Tibial artery (tissue), 4 donors: Measurements from ENCODE around the gene PRR5L.

Source experiments
- DNase-seq, 2 donors: peaks; one replicate each; pipeline ENCODE4 v3.0.0-alpha.2; 2019
- H3K27ac ChIP-seq, 2 donors: fragments of 200-600 bp; sonication (generic) in 1 of 2; 1 replicate in 1 of 2; 2 replicates in 1 of 2; pipeline ENCODE4 v1.5.1; 2018 to 2019; ENCODE audit warnings: mild to moderate bottlenecking in 1 of 2
- H3K27me3 ChIP-seq, 2 donors: fragments of 200-600 bp; sonication (generic) in 1 of 2; one replicate each; pipeline versions ENCODE4 v1.5.1 to v1.6.0; 2016 to 2019
- H3K36me3 ChIP-seq, 3 donors: fragments of 200-600 bp; sonication (generic) in 2 of 3; one replicate each; pipeline ENCODE4 v1.5.1; 2016 to 2019; ENCODE audit warnings: mild to moderate bottlenecking in 2 of 3
- H3K4me1 ChIP-seq, 4 donors: fragments of 200-600 bp; sonication (generic) in 2 of 4; 1 replicate in 3 of 4; 2 replicates in 1 of 4; pipeline ENCODE4 v1.5.1; 2016 to 2019
- H3K4me3 ChIP-seq, 2 donors: fragments of 200-600 bp; sonication (generic) in 1 of 2; 1 replicate in 1 of 2; 2 replicates in 1 of 2; pipeline ENCODE4 v1.5.1; 2018 to 2019; ENCODE audit warnings: mild to moderate bottlenecking in 2 of 2
- H3K9me3 ChIP-seq, 3 donors: fragments of 200-600 bp; sonication (generic) in 1 of 3; one replicate each; pipeline ENCODE4 v1.5.1; 2016 to 2019
- CTCF ChIP-seq, 2 experiments: fragments of 200-600 bp in 1 of 2; fragments of 450-650 bp in 1 of 2; IDR thresholded peaks; one replicate each; pipeline ENCODE4 v1.5.1; 2017 to 2019; ENCODE audit warnings: antibody characterized with exemption in 2 of 2, mild to moderate bottlenecking in 1 of 2, moderate library complexity in 1 of 2
- intact Hi-C: fragments of 100-400 bp; cut with DNase I; formaldehyde crosslinking; loops from one replicate; pipeline ENCODE4 v1.15.0; 2023; ENCODE audit warnings: low total_unique reads

PRR5L gene

GRCh38 chr11:36432738-36433137, 136.7 kb downstream of the PRR5L start:
- DNase-seq, result no peak
- no peaks in the 10 kb centered on the region for H3K36me3 ChIP-seq
- no peaks in the 10 kb centered on the region for H3K4me1 ChIP-seq
- no peaks in the 10 kb centered on the region for H3K27me3 ChIP-seq
- TF ChIP-seq CTCF (IDR thresholded peaks at IDR 0.05), result no peak
- H3K9me3 ChIP-seq, result no peaks in the 10 kb centered on the region
- intact Hi-C loops, result no loop called here
- no peak overlapping the region for H3K27ac ChIP-seq
- no peak overlapping the region for H3K4me3 ChIP-seq

- Histone ChIP-seq H3K4me1 (no peaks in the 10 kb centered on the region), H3K36me3 (no peaks in the 10 kb centered on the region), H3K27ac (no peak overlapping the region), H3K4me3 (no peak overlapping the region), H3K27me3 (no peaks in the 10 kb centered on the region), H3K9me3 (no peaks in the 10 kb centered on the region)
- intact Hi-C loops, result no loop called here
- DNase-seq, result no peak
- TF ChIP-seq CTCF (IDR thresholded peaks at IDR 0.05), result no peak
Observed at GRCh38 chr11:36436064-36436463, 140.0 kb downstream of the PRR5L start.

GRCh38 chr11:36436589-36436988, 140.5 kb downstream of the PRR5L start:
- H3K4me1 ChIP-seq, result no peaks in the 10 kb centered on the region
- H3K27ac ChIP-seq, result no peak overlapping the region
- H3K36me3 ChIP-seq, result no peaks in the 10 kb centered on the region
- no peak for TF ChIP-seq CTCF (IDR thresholded peaks at IDR 0.05)
- H3K27me3 ChIP-seq, result no peaks in the 10 kb centered on the region
- DNase-seq, result no peak
- intact Hi-C loops, result no loop called here
- H3K4me3 ChIP-seq, result no peak overlapping the region
- no peaks in the 10 kb centered on the region for H3K9me3 ChIP-seq

- no peaks in the 10 kb centered on the region for H3K9me3 ChIP-seq
Observed at GRCh38 chr11:36437413-36437812, 141.3 kb downstream of the PRR5L start.

GRCh38 chr11:36438126-36438525, 142.0 kb downstream of the PRR5L start:
- Histone ChIP-seq H3K9me3 (no peaks in the 10 kb centered on the region), H3K27ac (no peak overlapping the region), H3K36me3 (no peaks in the 10 kb centered on the region), H3K27me3 (no peaks in the 10 kb centered on the region), H3K4me1 (no peaks in the 10 kb centered on the region), H3K4me3 (no peak overlapping the region)
- intact Hi-C loops, result no loop called here
- TF ChIP-seq CTCF (IDR thresholded peaks at IDR 0.05), result no peak
- DNase-seq, result no peak

More at GRCh38 chr11:36437413-36437812, 141.3 kb downstream of the PRR5L start:
- Histone ChIP-seq H3K27ac (no peak overlapping the region), H3K36me3 (no peaks in the 10 kb centered on the region), H3K4me3 (no peak overlapping the region), H3K27me3 (no peaks in the 10 kb centered on the region), H3K4me1 (no peaks in the 10 kb centered on the region)
- DNase-seq, result no peak
- TF ChIP-seq CTCF (IDR thresholded peaks at IDR 0.05), result no peak
- intact Hi-C loops, result no loop called here

- no peaks in the 10 kb centered on the region for H3K9me3 ChIP-seq
- H3K27ac ChIP-seq, result no peak overlapping the region
- no peaks in the 10 kb centered on the region for H3K4me1 ChIP-seq
- no peak for TF ChIP-seq CTCF (IDR thresholded peaks at IDR 0.05)
- no peaks in the 10 kb centered on the region for H3K36me3 ChIP-seq
- intact Hi-C loops, result no loop called here
- DNase-seq, result no peak
- H3K27me3 ChIP-seq, result no peaks in the 10 kb centered on the region
- H3K4me3 ChIP-seq, result no peak overlapping the region
Observed at GRCh38 chr11:36441610-36442208, 145.6 kb downstream of the PRR5L start.
